Measurements from ENCODE around the gene MSH3.

MSH3 gene

DNA sequence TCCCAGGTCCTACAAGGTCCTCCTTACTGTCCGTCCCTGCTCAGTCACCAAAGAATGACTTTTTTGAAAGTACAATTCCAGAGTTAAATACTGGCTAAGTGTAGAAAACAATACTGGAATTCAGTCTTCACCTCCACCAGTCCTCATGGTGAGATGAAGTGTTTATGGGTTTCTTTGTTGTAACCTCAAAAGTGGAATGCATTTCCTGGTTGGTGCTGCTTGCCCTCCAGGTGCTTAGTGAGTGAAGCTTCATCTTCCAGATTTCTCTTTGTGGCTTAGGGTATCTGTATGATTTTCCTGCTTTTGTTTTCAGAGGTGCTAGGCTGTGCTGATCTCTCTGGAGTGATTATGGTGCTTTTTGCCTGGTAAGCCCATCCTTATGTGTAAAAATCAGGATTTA lies 49.8 kb downstream of the MSH3 start:
- H3K4me3 Mint-ChIP-seq: no peak overlapping the region
- H3K4me1 Mint-ChIP-seq (ENCODE audit: low read depth): peaks cover 17% of the 10 kb centered on the region
- H3K27me3 Mint-ChIP-seq (ENCODE audit: low read depth): no peaks in the 10 kb centered on the region
- H3K9me3 Mint-ChIP-seq: no peaks in the 10 kb centered on the region
- H3K36me3 Mint-ChIP-seq (ENCODE audit: low read depth): peaks cover 32% of the 10 kb centered on the region
- no peak overlapping the region for H3K27ac Mint-ChIP-seq
- no peak for DNase-seq (ENCODE audit: low spot score)

DNA sequence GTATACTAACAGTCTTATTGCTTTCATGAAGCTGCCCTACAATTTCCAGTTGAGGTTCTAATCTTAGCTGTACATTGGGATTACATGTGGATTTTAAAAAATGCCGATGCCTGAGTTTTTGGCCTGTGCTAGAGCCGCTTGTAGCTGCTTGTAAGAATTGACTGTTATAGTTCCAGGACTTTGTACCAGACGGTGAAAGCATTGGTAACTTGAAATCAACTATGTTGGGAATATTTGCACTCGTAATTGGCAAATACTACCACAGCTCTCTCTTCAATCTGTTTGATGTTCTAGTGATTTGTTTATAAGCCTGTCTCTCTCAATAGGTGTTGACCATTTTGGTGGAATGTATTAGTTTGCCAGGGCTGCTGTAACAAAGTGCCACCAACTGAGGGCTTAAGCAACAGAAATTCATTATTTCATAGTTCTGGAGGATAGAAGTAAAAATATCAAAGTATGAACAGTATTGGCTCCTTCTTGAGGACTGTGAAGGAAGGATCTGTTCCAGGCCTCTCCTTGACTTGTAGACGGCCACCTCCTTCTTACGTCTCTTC lies 50.8 kb downstream of the MSH3 start:
- no peaks in the 10 kb centered on the region for H3K9me3 Mint-ChIP-seq

DNA sequence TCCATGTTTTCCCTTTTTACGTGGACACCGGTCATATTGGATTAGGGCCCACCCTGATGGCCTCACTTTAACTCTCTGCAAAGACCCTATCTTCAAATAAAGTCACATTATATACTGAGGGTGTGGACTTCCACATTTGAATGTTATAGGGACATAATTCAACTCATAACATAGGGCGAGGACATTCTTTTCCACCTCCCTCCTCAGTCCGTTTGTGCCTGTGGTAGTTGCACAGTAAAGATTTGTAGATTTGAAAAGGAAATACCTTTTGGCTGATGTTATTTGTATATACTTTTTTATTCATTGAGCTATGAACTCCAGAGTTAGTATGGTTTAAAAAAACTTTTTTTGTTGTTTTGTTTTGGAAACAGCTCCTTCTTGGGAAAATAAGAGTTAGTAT lies 51.3 kb downstream of the MSH3 start:
- H3K27me3 Mint-ChIP-seq (ENCODE audit: low read depth): no peaks in the 10 kb centered on the region
- DNase-seq (ENCODE audit: low spot score): no peak
- peaks cover 37% of the 10 kb centered on the region for H3K36me3 Mint-ChIP-seq (ENCODE audit: low read depth)
- H3K27ac Mint-ChIP-seq: no peak overlapping the region
- peaks cover 26% of the 10 kb centered on the region for H3K4me1 Mint-ChIP-seq (ENCODE audit: low read depth)
- no peak overlapping the region for H3K4me3 Mint-ChIP-seq
- no peaks in the 10 kb centered on the region for H3K9me3 Mint-ChIP-seq

More for the DNA sequence above, 50.8 kb downstream of the MSH3 start:
- Mint-ChIP-seq H3K27me3 (ENCODE audit: low read depth) (no peaks in the 10 kb centered on the region), H3K36me3 (ENCODE audit: low read depth) (peaks cover 37% of the 10 kb centered on the region), H3K4me1 (ENCODE audit: low read depth) (peaks cover 21% of the 10 kb centered on the region), H3K4me3 (no peak overlapping the region), H3K27ac (no peak overlapping the region)
- DNase-seq (ENCODE audit: low spot score): no peak

DNA sequence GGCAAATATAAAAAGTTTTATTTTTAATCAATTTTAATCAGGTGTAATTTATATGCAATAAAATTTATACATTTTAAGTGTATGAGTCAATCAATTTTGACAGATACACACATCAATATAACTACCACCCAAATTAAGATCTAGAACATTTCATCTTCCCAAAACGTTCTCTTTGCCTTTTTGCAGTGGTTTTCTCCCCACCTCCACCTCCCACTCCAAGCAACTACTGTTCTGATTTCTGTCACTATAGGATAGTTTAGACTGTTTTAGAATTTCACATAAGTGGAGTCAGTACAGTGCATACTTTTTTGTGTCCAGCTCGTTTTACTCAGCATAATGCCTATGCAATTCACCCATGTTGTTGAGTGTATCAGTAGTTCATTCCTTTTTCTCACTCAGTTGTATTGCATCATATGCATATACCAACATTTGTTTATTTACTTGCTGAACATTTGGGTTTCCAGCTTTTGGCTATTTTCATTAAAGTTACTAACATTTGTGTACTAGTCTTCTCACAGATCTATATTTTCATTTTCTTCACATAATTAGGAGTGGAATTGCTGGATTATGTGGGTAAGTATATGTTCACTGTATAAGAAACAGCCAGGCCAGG lies 52.5 kb downstream of the MSH3 start:
- no peak for DNase-seq (ENCODE audit: low spot score)
- peaks cover 34% of the 10 kb centered on the region for H3K36me3 Mint-ChIP-seq (ENCODE audit: low read depth)
- no peak overlapping the region for H3K4me3 Mint-ChIP-seq
- H3K9me3 Mint-ChIP-seq: no peaks in the 10 kb centered on the region
- H3K4me1 Mint-ChIP-seq (ENCODE audit: low read depth): peaks cover 23% of the 10 kb centered on the region
- H3K27me3 Mint-ChIP-seq (ENCODE audit: low read depth): no peaks in the 10 kb centered on the region
- no peak overlapping the region for H3K27ac Mint-ChIP-seq

DNA sequence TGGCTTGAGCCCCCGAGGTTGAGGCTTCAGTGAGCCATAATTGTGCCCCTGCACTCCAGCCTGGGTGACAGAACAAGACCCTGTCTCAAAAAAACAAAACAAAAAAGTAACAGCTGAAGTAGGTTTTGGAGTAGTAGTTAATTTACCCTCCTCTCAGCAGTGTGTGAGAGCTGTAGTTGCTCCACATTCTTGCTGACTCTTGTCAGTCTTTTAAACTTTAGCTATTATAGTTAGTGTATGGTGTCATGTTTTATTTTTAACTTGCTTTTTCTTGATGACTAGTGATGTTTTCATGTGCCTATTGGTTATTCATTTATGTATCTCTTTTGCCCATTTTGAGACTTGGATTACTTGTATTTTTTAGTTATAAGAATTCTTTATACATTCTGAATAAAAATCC lies 53.2 kb downstream of the MSH3 start:
- no peak overlapping the region for H3K4me3 Mint-ChIP-seq
- peaks cover 35% of the 10 kb centered on the region for H3K36me3 Mint-ChIP-seq (ENCODE audit: low read depth)
- H3K27me3 Mint-ChIP-seq (ENCODE audit: low read depth): no peaks in the 10 kb centered on the region
- peaks cover 23% of the 10 kb centered on the region for H3K4me1 Mint-ChIP-seq (ENCODE audit: low read depth)
- H3K27ac Mint-ChIP-seq: no peak overlapping the region
- H3K9me3 Mint-ChIP-seq: no peaks in the 10 kb centered on the region
- DNase-seq (ENCODE audit: low spot score): no peak

DNA sequence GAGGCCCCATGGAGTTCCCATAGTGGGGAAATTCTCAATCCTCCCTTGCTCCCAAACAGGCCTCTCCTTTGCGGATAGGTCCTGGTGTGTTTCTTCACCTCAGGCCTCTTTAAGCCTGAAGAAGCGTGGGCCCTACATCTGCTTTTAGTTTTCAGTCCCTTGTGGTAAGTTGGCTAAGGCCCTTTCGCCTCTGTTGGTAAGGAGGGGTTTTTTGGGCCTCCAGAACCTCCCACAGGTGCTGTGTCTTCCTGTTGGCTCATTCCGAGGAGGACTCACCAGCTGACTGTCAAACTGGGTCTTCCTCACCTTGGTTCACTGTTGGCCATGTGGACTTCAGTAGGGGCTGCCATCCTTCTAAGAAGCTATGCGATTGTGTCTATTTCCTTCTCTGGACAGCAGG lies 56.8 kb downstream of the MSH3 start:
- no peak for DNase-seq (ENCODE audit: low spot score)
- H3K27me3 Mint-ChIP-seq (ENCODE audit: low read depth): no peaks in the 10 kb centered on the region
- peak overlapping the region; percentile 53 for H3K27ac Mint-ChIP-seq
- peaks cover 20% of the 10 kb centered on the region for H3K4me1 Mint-ChIP-seq (ENCODE audit: low read depth)
- no peak overlapping the region for H3K4me3 Mint-ChIP-seq
- peaks cover 38% of the 10 kb centered on the region for H3K36me3 Mint-ChIP-seq (ENCODE audit: low read depth)
- no peaks in the 10 kb centered on the region for H3K9me3 Mint-ChIP-seq

DNA sequence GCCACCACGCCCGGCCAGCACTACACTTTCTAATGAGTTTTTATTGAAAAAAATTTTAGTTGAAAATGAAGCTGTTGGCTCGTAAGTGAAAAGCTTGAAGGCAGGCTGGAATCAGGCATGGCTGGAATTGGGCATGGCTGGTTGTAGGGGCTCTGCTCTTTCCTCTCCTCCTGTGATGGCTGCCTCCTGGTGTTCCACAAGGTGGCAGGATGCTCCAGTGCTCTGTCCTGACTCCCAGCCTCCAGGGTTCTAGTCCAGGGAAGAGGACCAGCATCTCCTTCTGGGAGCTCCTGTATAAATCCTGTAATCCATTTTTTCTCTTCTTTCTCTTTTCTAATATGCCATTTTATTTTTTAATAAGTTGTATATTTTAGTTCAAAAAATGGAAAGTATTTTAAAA lies 57.5 kb downstream of the MSH3 start:
- H3K4me1 Mint-ChIP-seq (ENCODE audit: low read depth): peaks cover 20% of the 10 kb centered on the region
- DNase-seq (ENCODE audit: low spot score): no peak
- peak overlapping the region; percentile 64 for H3K27ac Mint-ChIP-seq
- H3K9me3 Mint-ChIP-seq: no peaks in the 10 kb centered on the region
- no peak overlapping the region for H3K4me3 Mint-ChIP-seq
- H3K27me3 Mint-ChIP-seq (ENCODE audit: low read depth): no peaks in the 10 kb centered on the region
- peaks cover 41% of the 10 kb centered on the region for H3K36me3 Mint-ChIP-seq (ENCODE audit: low read depth)

DNA sequence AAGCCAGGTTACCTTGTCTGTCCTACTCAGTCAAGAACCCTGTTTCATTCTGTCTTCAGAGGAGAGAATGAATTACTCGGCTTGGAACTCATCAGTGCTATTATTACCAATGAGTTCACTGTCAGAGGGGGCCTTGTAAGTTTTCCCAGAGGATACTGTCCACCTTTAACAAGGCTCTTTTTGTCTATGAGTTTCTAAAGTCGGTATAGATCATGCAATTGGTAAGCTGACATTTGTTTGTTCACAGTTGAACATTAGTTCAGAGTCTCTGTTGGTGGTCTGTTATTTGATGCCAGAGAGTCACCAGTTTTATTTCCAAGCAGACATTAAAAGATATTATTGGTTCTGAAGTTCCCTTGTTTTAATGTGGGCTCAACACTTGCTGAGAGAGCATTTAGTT lies 58.5 kb downstream of the MSH3 start:
- no peak overlapping the region for H3K4me3 Mint-ChIP-seq
- no peaks in the 10 kb centered on the region for H3K27me3 Mint-ChIP-seq (ENCODE audit: low read depth)
- DNase-seq (ENCODE audit: low spot score): no peak
- peaks cover 43% of the 10 kb centered on the region for H3K36me3 Mint-ChIP-seq (ENCODE audit: low read depth)
- H3K27ac Mint-ChIP-seq: no peak overlapping the region
- H3K9me3 Mint-ChIP-seq: no peaks in the 10 kb centered on the region
- H3K4me1 Mint-ChIP-seq (ENCODE audit: low read depth): peaks cover 20% of the 10 kb centered on the region

DNA sequence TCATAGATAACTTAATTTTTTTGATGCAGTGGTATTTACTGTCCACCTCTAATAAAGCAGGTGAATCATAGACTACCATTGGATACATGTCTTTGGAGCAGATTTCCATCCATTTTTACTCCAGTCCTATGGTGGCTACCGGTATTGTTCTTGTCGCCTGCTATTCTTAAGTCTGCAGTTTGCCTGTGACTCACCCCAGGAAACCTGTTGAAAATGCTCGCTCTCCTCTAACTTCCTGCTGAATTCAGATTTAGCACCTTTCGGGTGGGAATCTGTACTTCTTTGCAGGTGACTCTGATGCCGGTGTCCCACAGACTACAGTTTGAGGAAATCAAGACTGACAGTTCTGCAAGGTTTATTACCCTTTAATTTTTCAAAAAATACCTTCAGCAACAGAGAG lies 59.2 kb downstream of the MSH3 start:
- DNase-seq (ENCODE audit: low spot score): no peak
- H3K27ac Mint-ChIP-seq: no peak overlapping the region
- no peak overlapping the region for H3K4me3 Mint-ChIP-seq
- no peaks in the 10 kb centered on the region for H3K27me3 Mint-ChIP-seq (ENCODE audit: low read depth)
- peaks cover 4% of the 10 kb centered on the region for H3K9me3 Mint-ChIP-seq
- peaks cover 20% of the 10 kb centered on the region for H3K4me1 Mint-ChIP-seq (ENCODE audit: low read depth)
- peaks cover 47% of the 10 kb centered on the region for H3K36me3 Mint-ChIP-seq (ENCODE audit: low read depth)

DNA sequence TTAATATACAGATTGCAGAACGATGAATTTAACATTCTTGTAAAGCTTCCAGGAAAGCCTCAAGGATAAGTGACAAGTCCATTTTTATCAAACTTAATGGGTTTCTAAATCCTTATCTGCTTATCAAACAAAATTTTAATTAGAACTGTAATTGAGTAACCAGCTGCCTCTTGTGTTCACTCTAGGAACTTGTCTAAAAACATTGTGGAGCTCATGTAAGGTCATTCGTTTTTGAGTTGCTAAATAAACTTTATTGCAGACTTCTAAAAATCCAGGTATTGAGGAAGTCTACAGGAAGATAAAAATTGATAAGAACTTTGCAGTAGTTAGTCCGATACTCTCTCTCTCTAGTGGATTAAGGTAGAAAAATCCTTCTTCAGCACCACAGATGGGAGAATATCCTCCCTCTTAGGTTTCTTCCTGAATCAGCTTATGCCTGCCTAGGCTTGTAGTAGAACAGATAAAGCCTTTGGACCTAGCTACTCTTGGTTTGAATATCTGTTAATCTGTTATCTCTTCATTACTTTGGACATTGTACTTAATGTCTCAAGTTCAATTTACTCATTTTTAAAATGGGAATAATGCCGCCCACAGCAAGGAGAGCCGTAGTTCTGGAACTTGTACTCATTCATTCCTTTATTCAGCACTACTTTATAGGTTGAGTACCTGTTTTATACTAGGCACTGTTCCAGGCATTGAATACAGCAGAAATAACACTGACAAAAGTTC lies 60.3 kb downstream of the MSH3 start:
- peaks cover 50% of the 10 kb centered on the region for H3K36me3 Mint-ChIP-seq (ENCODE audit: low read depth)
- DNase-seq (ENCODE audit: low spot score): no peak
- H3K4me3 Mint-ChIP-seq: no peak overlapping the region
- H3K4me1 Mint-ChIP-seq (ENCODE audit: low read depth): peaks cover 20% of the 10 kb centered on the region
- no peaks in the 10 kb centered on the region for H3K27me3 Mint-ChIP-seq (ENCODE audit: low read depth)
- H3K27ac Mint-ChIP-seq: no peak overlapping the region
- peaks cover 9% of the 10 kb centered on the region for H3K9me3 Mint-ChIP-seq

DNA sequence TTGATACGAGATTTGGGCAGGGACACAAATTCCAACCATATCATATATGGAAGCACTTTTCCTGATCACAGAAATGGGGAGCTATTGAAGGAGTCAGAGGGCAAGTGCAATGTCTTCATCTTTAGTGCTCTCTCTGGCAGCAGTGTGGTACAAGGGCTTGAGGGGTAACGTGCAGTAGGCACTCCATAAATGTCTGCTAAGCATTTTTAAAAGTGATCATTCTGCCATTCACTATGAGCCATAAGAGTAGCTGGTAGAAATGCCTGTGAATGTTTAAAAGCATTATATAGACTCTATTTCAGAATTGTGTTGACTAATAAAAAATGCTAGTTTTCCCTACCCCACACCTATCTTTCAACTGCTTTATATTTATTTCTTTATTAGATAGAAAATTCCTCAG lies 61.4 kb downstream of the MSH3 start:
- H3K36me3 Mint-ChIP-seq (ENCODE audit: low read depth): peaks cover 58% of the 10 kb centered on the region
- no peak for DNase-seq (ENCODE audit: low spot score)
- no peaks in the 10 kb centered on the region for H3K27me3 Mint-ChIP-seq (ENCODE audit: low read depth)
- no peak overlapping the region for H3K27ac Mint-ChIP-seq
- H3K4me1 Mint-ChIP-seq (ENCODE audit: low read depth): peaks cover 11% of the 10 kb centered on the region
- peaks cover 21% of the 10 kb centered on the region for H3K9me3 Mint-ChIP-seq
- H3K4me3 Mint-ChIP-seq: no peak overlapping the region

DNA sequence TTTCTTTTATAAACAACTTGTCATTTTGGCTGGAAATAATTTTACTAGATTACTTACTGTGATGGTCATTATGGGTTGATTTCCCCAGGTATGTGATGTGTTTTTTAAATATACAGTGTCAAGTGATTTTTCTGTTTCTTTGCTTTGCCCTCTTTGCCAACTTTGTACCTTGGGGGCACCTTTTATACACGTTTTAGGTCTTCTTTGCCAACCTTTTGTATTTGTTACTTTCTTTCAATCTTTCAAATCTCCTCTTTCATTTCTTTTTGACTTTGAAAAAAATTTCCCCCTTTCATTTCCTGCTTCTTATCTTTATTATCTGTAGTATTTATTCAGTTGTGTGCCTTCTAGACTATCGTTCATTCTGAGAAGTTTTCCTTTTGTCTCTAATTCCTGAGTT lies 65.7 kb downstream of the MSH3 start:
- H3K27ac Mint-ChIP-seq: no peak overlapping the region

DNA sequence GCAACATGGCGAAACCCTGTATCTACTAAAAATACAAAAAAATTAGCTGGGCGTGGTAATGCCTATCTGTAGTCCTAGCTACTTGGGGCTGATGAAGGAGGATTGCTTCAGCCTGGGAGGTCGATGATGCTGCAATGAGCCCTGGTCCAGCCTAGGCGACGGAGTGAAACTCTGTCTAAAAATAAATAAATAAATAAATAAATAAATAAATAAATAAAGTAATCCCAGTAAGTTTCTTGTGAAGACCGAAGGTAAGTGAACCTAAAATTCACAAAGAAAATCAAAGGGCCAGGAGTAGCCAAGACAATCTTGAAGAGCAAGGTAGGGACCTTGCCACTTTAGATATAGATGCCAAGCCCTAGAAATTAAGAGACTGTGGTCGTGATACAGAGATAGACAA lies 68.5 kb downstream of the MSH3 start:
- Mint-ChIP-seq H3K27me3 (ENCODE audit: low read depth) (no peaks in the 10 kb centered on the region), H3K36me3 (ENCODE audit: low read depth) (peaks cover 60% of the 10 kb centered on the region), H3K4me3 (no peak overlapping the region), H3K4me1 (ENCODE audit: low read depth) (no peaks in the 10 kb centered on the region), H3K9me3 (peaks cover 27% of the 10 kb centered on the region), H3K27ac (no peak overlapping the region)
- DNase-seq (ENCODE audit: low spot score): no peak

More for the DNA sequence above, 65.7 kb downstream of the MSH3 start:
- DNase-seq (ENCODE audit: low spot score): no peak
- no peaks in the 10 kb centered on the region for H3K27me3 Mint-ChIP-seq (ENCODE audit: low read depth)
- peaks cover 52% of the 10 kb centered on the region for H3K36me3 Mint-ChIP-seq (ENCODE audit: low read depth)
- H3K9me3 Mint-ChIP-seq: peaks cover 27% of the 10 kb centered on the region
- H3K4me3 Mint-ChIP-seq: no peak overlapping the region
- peaks cover 2% of the 10 kb centered on the region for H3K4me1 Mint-ChIP-seq (ENCODE audit: low read depth)

DNA sequence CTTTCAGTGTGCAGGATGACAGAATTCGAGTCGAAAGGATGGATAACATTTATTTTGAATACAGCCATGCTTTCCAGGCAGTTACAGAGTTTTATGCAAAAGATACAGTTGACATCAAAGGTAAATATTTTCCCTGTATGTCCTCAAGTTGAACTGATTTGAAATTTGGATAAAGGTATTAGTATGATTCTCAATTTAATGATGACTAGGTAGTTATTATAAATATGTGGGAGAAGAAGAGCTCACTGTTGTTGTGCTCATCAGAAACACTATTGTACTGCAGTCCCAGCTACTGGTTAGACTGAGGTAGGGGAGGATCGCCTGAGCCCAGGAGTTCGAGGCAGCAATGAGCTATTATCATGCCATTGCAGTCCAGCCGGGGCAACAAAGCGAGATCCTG lies 71.0 kb downstream of the MSH3 start:
- peaks cover 11% of the 10 kb centered on the region for H3K9me3 Mint-ChIP-seq
- peaks cover 53% of the 10 kb centered on the region for H3K36me3 Mint-ChIP-seq (ENCODE audit: low read depth)
- H3K27me3 Mint-ChIP-seq (ENCODE audit: low read depth): no peaks in the 10 kb centered on the region
- no peak overlapping the region for H3K27ac Mint-ChIP-seq
- H3K4me3 Mint-ChIP-seq: no peak overlapping the region
- no peak for DNase-seq (ENCODE audit: low spot score)
- no peaks in the 10 kb centered on the region for H3K4me1 Mint-ChIP-seq (ENCODE audit: low read depth)

Data from T-helper 2 cell treated with Interferon-gamma antibody and Interleukin-4, amounts not matched to agents 5 μg/mL and 100 μg/mL, for 36 hours (primary cell).